ENCODE data around the gene BABAM2.

DNA sequence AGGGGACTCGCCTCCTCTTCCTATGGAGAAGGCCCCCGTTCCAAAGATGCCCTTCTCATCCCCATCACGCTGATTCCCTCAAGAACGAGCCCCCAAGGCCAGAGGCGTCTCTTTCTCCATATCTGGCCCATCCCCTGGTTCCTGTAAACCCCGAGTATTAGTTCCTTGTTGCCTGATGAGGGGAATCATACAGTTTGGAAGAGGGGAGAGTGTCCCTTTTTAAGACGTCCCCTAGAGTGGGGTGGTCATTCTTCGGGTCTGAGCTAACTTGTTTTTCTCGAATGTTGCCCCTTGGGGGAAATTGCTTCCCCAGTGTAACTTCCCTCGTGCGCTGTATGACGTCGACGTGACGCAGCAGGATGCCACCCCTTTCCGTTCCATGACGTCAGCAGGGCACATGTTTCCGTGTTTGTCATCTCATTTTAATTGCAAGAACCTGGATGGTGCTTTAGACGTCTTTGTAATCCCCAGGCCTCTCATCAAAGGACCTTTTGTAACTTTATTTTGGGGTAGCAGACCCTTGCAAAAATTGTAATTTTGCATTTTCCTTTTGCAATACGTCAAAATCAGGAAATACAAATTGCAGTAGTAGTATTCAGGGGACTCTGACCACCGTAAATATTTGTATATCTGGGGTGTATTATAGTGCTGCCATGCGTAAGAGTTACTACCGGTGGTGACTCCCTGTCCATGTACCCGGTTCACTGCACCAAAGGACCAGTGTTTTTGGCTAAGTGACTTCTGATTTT is 569 bp downstream of the BABAM2 start:
- TF ChIP-seq, protein P1, sequence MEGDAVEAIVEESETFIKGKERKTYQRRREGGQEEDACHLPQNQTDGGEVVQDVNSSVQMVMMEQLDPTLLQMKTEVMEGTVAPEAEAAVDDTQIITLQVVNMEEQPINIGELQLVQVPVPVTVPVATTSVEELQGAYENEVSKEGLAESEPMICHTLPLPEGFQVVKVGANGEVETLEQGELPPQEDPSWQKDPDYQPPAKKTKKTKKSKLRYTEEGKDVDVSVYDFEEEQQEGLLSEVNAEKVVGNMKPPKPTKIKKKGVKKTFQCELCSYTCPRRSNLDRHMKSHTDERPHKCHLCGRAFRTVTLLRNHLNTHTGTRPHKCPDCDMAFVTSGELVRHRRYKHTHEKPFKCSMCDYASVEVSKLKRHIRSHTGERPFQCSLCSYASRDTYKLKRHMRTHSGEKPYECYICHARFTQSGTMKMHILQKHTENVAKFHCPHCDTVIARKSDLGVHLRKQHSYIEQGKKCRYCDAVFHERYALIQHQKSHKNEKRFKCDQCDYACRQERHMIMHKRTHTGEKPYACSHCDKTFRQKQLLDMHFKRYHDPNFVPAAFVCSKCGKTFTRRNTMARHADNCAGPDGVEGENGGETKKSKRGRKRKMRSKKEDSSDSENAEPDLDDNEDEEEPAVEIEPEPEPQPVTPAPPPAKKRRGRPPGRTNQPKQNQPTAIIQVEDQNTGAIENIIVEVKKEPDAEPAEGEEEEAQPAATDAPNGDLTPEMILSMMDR (IDR thresholded peaks at IDR 0.05; ENCODE audit: borderline replicate concordance, extremely low read depth, low read length, poor library complexity, severe bottlenecking) = no peak
- TF ChIP-seq EZH2 (IDR thresholded peaks at IDR 0.05; ENCODE audit: borderline replicate concordance, low read depth, low read length, severe bottlenecking) = no peak

Measured in DND-41 (cell line).